GM12878 (cell line): ENCODE measurements around the gene ZNF766. TPM values are rescaled to one million over a fixed set of nuclear protein-coding genes. Genes with fewer than 3 reads are reported as not detected.
A peak's percentile ranks its signal among the peaks of the same experiment; 100 is the strongest.

ENCODE experiments used
- ASH2L ChIP-seq: fragments of 300-600, 200-600 bp; sonication (generic); IDR thresholded peaks from 2 replicates; pipeline ENCODE4 v1.6.1; 2017; ENCODE audit warnings: low read depth, mild to moderate bottlenecking, borderline replicate concordance
- CREM ChIP-seq: IDR thresholded peaks from 2 replicates; pipeline ENCODE4 v1.6.1; 2014; ENCODE audit warnings: antibody characterized with exemption, low read depth
- E2F8 ChIP-seq: fragments of 450-650 bp; IDR thresholded peaks from 2 replicates; pipeline ENCODE4 v1.6.1; 2018; ENCODE audit warnings: mild to moderate bottlenecking, low read depth, moderate library complexity; ENCODE audit not compliant: partially characterized antibody
- ETV6 ChIP-seq, 2 experiments: fragments of 450-650 bp in 1 of 2; IDR thresholded peaks in 1 of 2; conservative IDR thresholded peaks in 1 of 2; 2 replicates each; pipeline ENCODE4 v1.6.1; 2014; ENCODE audit warnings: antibody characterized with exemption in 1 of 2, borderline replicate concordance in 1 of 2, low read depth in 1 of 2, mild to moderate bottlenecking in 1 of 2, moderate library complexity in 1 of 2
- IKZF1 ChIP-seq: fragments of 450-650 bp; conservative IDR thresholded peaks from 2 replicates; pipeline ENCODE4 v1.6.1; 2017; ENCODE audit warnings: antibody characterized with exemption, mild to moderate bottlenecking
- KDM1A ChIP-seq: fragments of 200-600 bp; sonication (generic); IDR thresholded peaks from 2 replicates; pipeline ENCODE4 v1.6.1; 2016; ENCODE audit warnings: borderline replicate concordance
- MYB ChIP-seq: fragments of 150-350 bp; IDR thresholded peaks from 2 replicates; pipeline ENCODE4 v1.6.1; 2014; ENCODE audit warnings: mild to moderate bottlenecking, low read depth, low read length, borderline replicate concordance
- NR2C1 ChIP-seq: fragments of 450-650 bp; IDR thresholded peaks from 2 replicates; pipeline ENCODE4 v1.6.1; 2017; ENCODE audit warnings: antibody characterized with exemption, mild to moderate bottlenecking, moderate library complexity
- PML ChIP-seq: IDR thresholded peaks from 2 replicates; pipeline ENCODE4 v1.6.1; 2012; ENCODE audit warnings: low read length, inconsistent platforms
- RCOR1 ChIP-seq: conservative IDR thresholded peaks from 2 replicates; pipeline ENCODE4 v1.6.1; 2012; ENCODE audit warnings: low read depth, low read length, improper control_type of control experiment
- SMAD5 ChIP-seq: IDR thresholded peaks from 2 replicates; pipeline ENCODE4 v1.6.1; 2016; ENCODE audit warnings: antibody characterized with exemption, low read depth
- TARDBP ChIP-seq: IDR thresholded peaks from 2 replicates; pipeline ENCODE4 v1.6.1; 2016; ENCODE audit warnings: borderline replicate concordance
- USF2 ChIP-seq: IDR thresholded peaks from 2 replicates; pipeline ENCODE4 v1.6.1; 2011; ENCODE audit warnings: low read depth, low read length, improper control_type of control experiment, borderline replicate concordance
- YY1 ChIP-seq: IDR thresholded peaks from 2 replicates; pipeline ENCODE4 v1.6.1; 2011; ENCODE audit warnings: low read depth, mild to moderate bottlenecking, low read length
- ZNF207 ChIP-seq: fragments of 450-650 bp; IDR thresholded peaks from 2 replicates; pipeline ENCODE4 v1.6.1; 2014; ENCODE audit warnings: antibody characterized with exemption, mild to moderate bottlenecking, borderline replicate concordance
- polyA plus RNA-seq, 11 experiments: library from polyadenylated mRNA; depleted of rRNA in 4 of 11; unstranded in 6 of 11; stranded (reverse) in 5 of 11; fragments of >200 nt; fragmentation: Nextera tagmentation in 4 of 11; fragmentation: Illumina TruSeq in 1 of 11; extraction: Ambion mirVana in 4 of 11; extraction: Trizol in 1 of 11; gene quantifications; 1 replicate in 1 of 11; 2 replicates in 10 of 11; pipeline versions ENCODE4 v1.2.1 to v1.2.3, GENCODE V29; 2011 to 2016; ENCODE audit warnings: inconsistent platforms in 2 of 11, missing spikeins in 2 of 11, low read depth in 1 of 11
- total RNA-seq, 4 experiments: library from RNA; depleted of rRNA in 3 of 4; stranded (reverse); fragments of >200 nt in 3 of 4; fragmentation: Illumina TruSeq in 1 of 4; extraction: Trizol in 1 of 4; gene quantifications; 2 replicates each; pipeline versions ENCODE4 v1.2.1 to v1.2.3, GENCODE V29; 2013 to 2021
- TF ChIP-seq, protein P1 (sequence below): fragments of 150-350 bp; IDR thresholded peaks from 2 replicates; pipeline ENCODE4 v1.6.1; 2016; ENCODE audit warnings: low read depth, low read length
- TF ChIP-seq, protein P2 (sequence below): IDR thresholded peaks from 2 replicates; pipeline ENCODE4 v1.6.1; 2012; ENCODE audit warnings: mild to moderate bottlenecking, low read depth, low read length
- TF ChIP-seq, protein P3 (sequence below): IDR thresholded peaks from 2 replicates; pipeline ENCODE4 v1.6.1; 2012; ENCODE audit warnings: low read depth, low read length, improper control_type of control experiment

ZNF766 gene
- total and polyA plus RNA-seq, 10 of the 15 experiments (the other 5 are each of a cell fraction or from before 2014, with no cell fraction given): 7.2 to 20.0 (median 16.4) TPM

GRCh38 chr19:52336117-52336790 is 66.9 kb downstream of the ZNF766 start, which contains the start of gene ZNF610 (continued):
- TF ChIP-seq, protein P1, sequence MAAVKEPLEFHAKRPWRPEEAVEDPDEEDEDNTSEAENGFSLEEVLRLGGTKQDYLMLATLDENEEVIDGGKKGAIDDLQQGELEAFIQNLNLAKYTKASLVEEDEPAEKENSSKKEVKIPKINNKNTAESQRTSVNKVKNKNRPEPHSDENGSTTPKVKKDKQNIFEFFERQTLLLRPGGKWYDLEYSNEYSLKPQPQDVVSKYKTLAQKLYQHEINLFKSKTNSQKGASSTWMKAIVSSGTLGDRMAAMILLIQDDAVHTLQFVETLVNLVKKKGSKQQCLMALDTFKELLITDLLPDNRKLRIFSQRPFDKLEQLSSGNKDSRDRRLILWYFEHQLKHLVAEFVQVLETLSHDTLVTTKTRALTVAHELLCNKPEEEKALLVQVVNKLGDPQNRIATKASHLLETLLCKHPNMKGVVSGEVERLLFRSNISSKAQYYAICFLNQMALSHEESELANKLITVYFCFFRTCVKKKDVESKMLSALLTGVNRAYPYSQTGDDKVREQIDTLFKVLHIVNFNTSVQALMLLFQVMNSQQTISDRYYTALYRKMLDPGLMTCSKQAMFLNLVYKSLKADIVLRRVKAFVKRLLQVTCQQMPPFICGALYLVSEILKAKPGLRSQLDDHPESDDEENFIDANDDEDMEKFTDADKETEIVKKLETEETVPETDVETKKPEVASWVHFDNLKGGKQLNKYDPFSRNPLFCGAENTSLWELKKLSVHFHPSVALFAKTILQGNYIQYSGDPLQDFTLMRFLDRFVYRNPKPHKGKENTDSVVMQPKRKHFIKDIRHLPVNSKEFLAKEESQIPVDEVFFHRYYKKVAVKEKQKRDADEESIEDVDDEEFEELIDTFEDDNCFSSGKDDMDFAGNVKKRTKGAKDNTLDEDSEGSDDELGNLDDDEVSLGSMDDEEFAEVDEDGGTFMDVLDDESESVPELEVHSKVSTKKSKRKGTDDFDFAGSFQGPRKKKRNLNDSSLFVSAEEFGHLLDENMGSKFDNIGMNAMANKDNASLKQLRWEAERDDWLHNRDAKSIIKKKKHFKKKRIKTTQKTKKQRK: no peak
- TF ChIP-seq CREM: peak; percentile 27; the same call in 1 of the 2 replicates
- TF ChIP-seq E2F8: no peak
- no peak for TF ChIP-seq ZNF207
- TF ChIP-seq YY1: no peak
- TF ChIP-seq KDM1A: no peak
- TF ChIP-seq USF2: no peak
- peak; percentile 49; the same call in 1 of the 2 replicates for TF ChIP-seq PML
- TF ChIP-seq, protein P2, sequence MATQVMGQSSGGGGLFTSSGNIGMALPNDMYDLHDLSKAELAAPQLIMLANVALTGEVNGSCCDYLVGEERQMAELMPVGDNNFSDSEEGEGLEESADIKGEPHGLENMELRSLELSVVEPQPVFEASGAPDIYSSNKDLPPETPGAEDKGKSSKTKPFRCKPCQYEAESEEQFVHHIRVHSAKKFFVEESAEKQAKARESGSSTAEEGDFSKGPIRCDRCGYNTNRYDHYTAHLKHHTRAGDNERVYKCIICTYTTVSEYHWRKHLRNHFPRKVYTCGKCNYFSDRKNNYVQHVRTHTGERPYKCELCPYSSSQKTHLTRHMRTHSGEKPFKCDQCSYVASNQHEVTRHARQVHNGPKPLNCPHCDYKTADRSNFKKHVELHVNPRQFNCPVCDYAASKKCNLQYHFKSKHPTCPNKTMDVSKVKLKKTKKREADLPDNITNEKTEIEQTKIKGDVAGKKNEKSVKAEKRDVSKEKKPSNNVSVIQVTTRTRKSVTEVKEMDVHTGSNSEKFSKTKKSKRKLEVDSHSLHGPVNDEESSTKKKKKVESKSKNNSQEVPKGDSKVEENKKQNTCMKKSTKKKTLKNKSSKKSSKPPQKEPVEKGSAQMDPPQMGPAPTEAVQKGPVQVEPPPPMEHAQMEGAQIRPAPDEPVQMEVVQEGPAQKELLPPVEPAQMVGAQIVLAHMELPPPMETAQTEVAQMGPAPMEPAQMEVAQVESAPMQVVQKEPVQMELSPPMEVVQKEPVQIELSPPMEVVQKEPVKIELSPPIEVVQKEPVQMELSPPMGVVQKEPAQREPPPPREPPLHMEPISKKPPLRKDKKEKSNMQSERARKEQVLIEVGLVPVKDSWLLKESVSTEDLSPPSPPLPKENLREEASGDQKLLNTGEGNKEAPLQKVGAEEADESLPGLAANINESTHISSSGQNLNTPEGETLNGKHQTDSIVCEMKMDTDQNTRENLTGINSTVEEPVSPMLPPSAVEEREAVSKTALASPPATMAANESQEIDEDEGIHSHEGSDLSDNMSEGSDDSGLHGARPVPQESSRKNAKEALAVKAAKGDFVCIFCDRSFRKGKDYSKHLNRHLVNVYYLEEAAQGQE: no peak
- no peak for TF ChIP-seq RCOR1
- 0 out of 2 replicates have a peak, but pooled peaks have one; percentile 17 for TF ChIP-seq IKZF1
- TF ChIP-seq, protein P3, sequence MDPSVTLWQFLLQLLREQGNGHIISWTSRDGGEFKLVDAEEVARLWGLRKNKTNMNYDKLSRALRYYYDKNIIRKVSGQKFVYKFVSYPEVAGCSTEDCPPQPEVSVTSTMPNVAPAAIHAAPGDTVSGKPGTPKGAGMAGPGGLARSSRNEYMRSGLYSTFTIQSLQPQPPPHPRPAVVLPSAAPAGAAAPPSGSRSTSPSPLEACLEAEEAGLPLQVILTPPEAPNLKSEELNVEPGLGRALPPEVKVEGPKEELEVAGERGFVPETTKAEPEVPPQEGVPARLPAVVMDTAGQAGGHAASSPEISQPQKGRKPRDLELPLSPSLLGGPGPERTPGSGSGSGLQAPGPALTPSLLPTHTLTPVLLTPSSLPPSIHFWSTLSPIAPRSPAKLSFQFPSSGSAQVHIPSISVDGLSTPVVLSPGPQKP: no peak
- TF ChIP-seq ASH2L: no peak
- TF ChIP-seq NR2C1: peak; percentile 84
- TF ChIP-seq MYB: no peak
- no peak for TF ChIP-seq ETV6 (conservative IDR thresholded peaks at IDR 0.05 in 1 of 2, IDR thresholded peaks at IDR 0.05 in 1 of 2; ENCODE audit: borderline replicate concordance in 1 of 2, low read depth in 1 of 2)
- no peak for TF ChIP-seq SMAD5
- no peak for TF ChIP-seq TARDBP
